T-helper 2 cell treated with Interferon-gamma antibody and Interleukin-4, amounts not matched to agents 5 μg/mL and 100 μg/mL, for 36 hours (primary cell): ENCODE measurements around the gene DUSP22.

Source experiments
- DNase-seq: peaks from one replicate; pipeline ENCODE4 v3.0.0; 2021; ENCODE audit warnings: low spot score
- H3K27ac Mint-ChIP-seq: one replicate; pipeline ENCODE4 v1.8.0; 2021; ENCODE audit warnings: mild to moderate bottlenecking, mixed read lengths
- H3K27me3 Mint-ChIP-seq: one replicate; pipeline ENCODE4 v1.8.0; 2021; ENCODE audit warnings: low read depth, mixed read lengths
- H3K36me3 Mint-ChIP-seq: one replicate; pipeline ENCODE4 v1.8.0; 2021; ENCODE audit warnings: low read depth, mixed read lengths
- H3K4me1 Mint-ChIP-seq: one replicate; pipeline ENCODE4 v1.8.0; 2021; ENCODE audit warnings: low read depth, mixed read lengths
- H3K4me3 Mint-ChIP-seq: one replicate; pipeline ENCODE4 v1.8.0; 2022; ENCODE audit warnings: mild to moderate bottlenecking, moderate library complexity, mixed read lengths
- H3K9me3 Mint-ChIP-seq: one replicate; pipeline ENCODE4 v1.8.0; 2021; ENCODE audit warnings: mixed read lengths

Gene DUSP22

GRCh38 chr6:344816-345340 is 52.6 kb downstream of the DUSP22 start:
- H3K27me3 Mint-ChIP-seq, result no peaks in the 10 kb centered on the region
- peaks cover 6% of the 10 kb centered on the region for H3K36me3 Mint-ChIP-seq
- H3K4me3 Mint-ChIP-seq, result no peak overlapping the region
- peaks cover 23% of the 10 kb centered on the region for H3K4me1 Mint-ChIP-seq
- no peak overlapping the region for H3K27ac Mint-ChIP-seq
- H3K9me3 Mint-ChIP-seq, result no peaks in the 10 kb centered on the region
- no peak for DNase-seq

GRCh38 chr6:345747-346385 is 53.6 kb downstream of the DUSP22 start:
- no peaks in the 10 kb centered on the region for H3K27me3 Mint-ChIP-seq
- no peak overlapping the region for H3K4me3 Mint-ChIP-seq
- no peak overlapping the region for H3K27ac Mint-ChIP-seq
- H3K36me3 Mint-ChIP-seq, result peaks cover 4% of the 10 kb centered on the region
- H3K9me3 Mint-ChIP-seq, result no peaks in the 10 kb centered on the region
- H3K4me1 Mint-ChIP-seq, result peaks cover 14% of the 10 kb centered on the region
- DNase-seq, result no peak

- H3K9me3 Mint-ChIP-seq, result no peaks in the 10 kb centered on the region
- H3K27ac Mint-ChIP-seq, result no peak overlapping the region
- H3K4me3 Mint-ChIP-seq, result no peak overlapping the region
- H3K4me1 Mint-ChIP-seq, result peaks cover 10% of the 10 kb centered on the region
- no peak for DNase-seq
- no peaks in the 10 kb centered on the region for H3K27me3 Mint-ChIP-seq
- peaks cover 4% of the 10 kb centered on the region for H3K36me3 Mint-ChIP-seq
Measured at GRCh38 chr6:346386-347030, 54.2 kb downstream of the DUSP22 start.

GRCh38 chr6:347232-347631 is 54.9 kb downstream of the DUSP22 start:
- DNase-seq, result no peak
- H3K36me3 Mint-ChIP-seq, result peaks cover 4% of the 10 kb centered on the region
- no peaks in the 10 kb centered on the region for H3K9me3 Mint-ChIP-seq
- H3K4me1 Mint-ChIP-seq, result peaks cover 3% of the 10 kb centered on the region
- H3K4me3 Mint-ChIP-seq, result no peak overlapping the region
- H3K27me3 Mint-ChIP-seq, result no peaks in the 10 kb centered on the region
- no peak overlapping the region for H3K27ac Mint-ChIP-seq

GRCh38 chr6:347951-348859 is 55.9 kb downstream of the DUSP22 start:
- no peak for DNase-seq
- H3K4me3 Mint-ChIP-seq, result no peak overlapping the region
- H3K27ac Mint-ChIP-seq, result no peak overlapping the region
- H3K27me3 Mint-ChIP-seq, result no peaks in the 10 kb centered on the region
- no peaks in the 10 kb centered on the region for H3K9me3 Mint-ChIP-seq
- H3K36me3 Mint-ChIP-seq, result peaks cover 4% of the 10 kb centered on the region
- no peaks in the 10 kb centered on the region for H3K4me1 Mint-ChIP-seq

- Mint-ChIP-seq H3K4me1 (peaks cover under 1% of the 10 kb centered on the region), H3K36me3 (peaks cover 4% of the 10 kb centered on the region), H3K9me3 (no peaks in the 10 kb centered on the region)
Measured at GRCh38 chr6:348860-349396, 56.6 kb downstream of the DUSP22 start.

GRCh38 chr6:349491-349921 is 57.2 kb downstream of the DUSP22 start:
- Mint-ChIP-seq H3K27me3 (no peaks in the 10 kb centered on the region), H3K4me1 (peaks cover 2% of the 10 kb centered on the region), H3K9me3 (no peaks in the 10 kb centered on the region), H3K4me3 (no peak overlapping the region), H3K36me3 (peaks cover 4% of the 10 kb centered on the region), H3K27ac (no peak overlapping the region)
- no peak for DNase-seq

More at GRCh38 chr6:348860-349396, 56.6 kb downstream of the DUSP22 start:
- Mint-ChIP-seq H3K4me3 (no peak overlapping the region), H3K27ac (no peak overlapping the region), H3K27me3 (no peaks in the 10 kb centered on the region)
- no peak for DNase-seq

GRCh38 chr6:350371-350770 is 58.1 kb downstream of the DUSP22 start:
- Mint-ChIP-seq H3K36me3 (peaks cover 4% of the 10 kb centered on the region), H3K4me1 (peaks cover 2% of the 10 kb centered on the region), H3K27me3 (no peaks in the 10 kb centered on the region), H3K4me3 (no peak overlapping the region), H3K27ac (no peak overlapping the region), H3K9me3 (no peaks in the 10 kb centered on the region)
- no peak for DNase-seq

- no peak for DNase-seq
- H3K36me3 Mint-ChIP-seq, result peaks cover 4% of the 10 kb centered on the region
- no peak overlapping the region for H3K4me3 Mint-ChIP-seq
- no peak overlapping the region for H3K27ac Mint-ChIP-seq
- H3K27me3 Mint-ChIP-seq, result no peaks in the 10 kb centered on the region
- no peaks in the 10 kb centered on the region for H3K9me3 Mint-ChIP-seq
- peaks cover 2% of the 10 kb centered on the region for H3K4me1 Mint-ChIP-seq
Measured at GRCh38 chr6:351011-351866, 59.0 kb downstream of the DUSP22 start.

GRCh38 chr6:351867-352289 is 59.6 kb downstream of the DUSP22 start:
- Mint-ChIP-seq H3K4me3 (no peak overlapping the region), H3K27me3 (no peaks in the 10 kb centered on the region), H3K27ac (no peak overlapping the region), H3K9me3 (no peaks in the 10 kb centered on the region), H3K4me1 (peaks cover 2% of the 10 kb centered on the region), H3K36me3 (peaks cover 4% of the 10 kb centered on the region)
- no peak for DNase-seq

- H3K27me3 Mint-ChIP-seq, result no peaks in the 10 kb centered on the region
- H3K4me3 Mint-ChIP-seq, result no peak overlapping the region
- no peaks in the 10 kb centered on the region for H3K9me3 Mint-ChIP-seq
- DNase-seq, result no peak
- no peak overlapping the region for H3K27ac Mint-ChIP-seq
- H3K36me3 Mint-ChIP-seq, result peaks cover 4% of the 10 kb centered on the region
- peaks cover 2% of the 10 kb centered on the region for H3K4me1 Mint-ChIP-seq
Measured at GRCh38 chr6:352474-352873, 60.2 kb downstream of the DUSP22 start.

- peaks cover 4% of the 10 kb centered on the region for H3K36me3 Mint-ChIP-seq
- no peaks in the 10 kb centered on the region for H3K9me3 Mint-ChIP-seq
- H3K4me1 Mint-ChIP-seq, result peaks cover 2% of the 10 kb centered on the region
- no peak for DNase-seq
- no peaks in the 10 kb centered on the region for H3K27me3 Mint-ChIP-seq
- H3K27ac Mint-ChIP-seq, result no peak overlapping the region
- no peak overlapping the region for H3K4me3 Mint-ChIP-seq
Measured at GRCh38 chr6:352896-353470, 60.7 kb downstream of the DUSP22 start.
